WERI-Rb-1 (cell line): ENCODE results near the gene YIPF7.

Source experiments
- DNase-seq: peaks from one replicate; pipeline ENCODE4 v3.0.0-alpha.2; 2020
- H3K27ac ChIP-seq: fragments of 250-450 bp; sonication (Bioruptor Pico); 2 replicates; pipeline ENCODE4 v1.5.1; 2020; ENCODE audit warnings: mild to moderate bottlenecking, moderate library complexity
- H3K27me3 ChIP-seq: fragments of 250-450 bp; sonication (Bioruptor Pico); 2 replicates; pipeline ENCODE4 v1.5.1; 2021; ENCODE audit warnings: mild to moderate bottlenecking, low read depth, moderate library complexity; ENCODE audit not compliant: insufficient read depth, severe bottlenecking
- H3K36me3 ChIP-seq: fragments of 250-450 bp; sonication (Bioruptor Pico); 2 replicates; pipeline ENCODE4 v1.5.1; 2020; ENCODE audit warnings: mild to moderate bottlenecking, moderate library complexity
- H3K4me3 ChIP-seq: 2 replicates; pipeline ENCODE4 v1.5.1; 2011; ENCODE audit warnings: low read depth, mild to moderate bottlenecking, control low read depth, low read length
- H3K9me3 ChIP-seq: fragments of 250-450 bp; sonication (Bioruptor Pico); 2 replicates; pipeline ENCODE4 v1.5.1; 2021; ENCODE audit warnings: mild to moderate bottlenecking, moderate library complexity; ENCODE audit not compliant: severe bottlenecking
- CTCF ChIP-seq: IDR thresholded peaks from 2 replicates; pipeline ENCODE4 v1.5.1; 2011; ENCODE audit warnings: low read depth, mild to moderate bottlenecking, control low read depth, inconsistent platforms, low read length

Gene YIPF7

GRCh38 chr4:44668526-44668925 is 17.1 kb upstream of the YIPF7 start:
- no peak overlapping the region for H3K4me3 ChIP-seq
- H3K27ac ChIP-seq, result no peak overlapping the region
- H3K36me3 ChIP-seq, result no peaks in the 10 kb centered on the region
- no peak for TF ChIP-seq CTCF
- no peaks in the 10 kb centered on the region for H3K9me3 ChIP-seq
- no peak for DNase-seq
- H3K27me3 ChIP-seq, result no peaks in the 10 kb centered on the region

- no peak for DNase-seq
- Histone ChIP-seq H3K27ac (no peak overlapping the region), H3K9me3 (no peaks in the 10 kb centered on the region), H3K36me3 (no peaks in the 10 kb centered on the region), H3K27me3 (no peaks in the 10 kb centered on the region), H3K4me3 (no peak overlapping the region)
- no peak for TF ChIP-seq CTCF
Observed at GRCh38 chr4:44663539-44664263, 12.3 kb upstream of the YIPF7 start.

- Histone ChIP-seq H3K9me3 (no peaks in the 10 kb centered on the region), H3K27ac (no peak overlapping the region), H3K36me3 (no peaks in the 10 kb centered on the region), H3K4me3 (no peak overlapping the region), H3K27me3 (no peaks in the 10 kb centered on the region)
- DNase-seq, result no peak
- no peak for TF ChIP-seq CTCF
Observed at GRCh38 chr4:44662623-44663005, 11.2 kb upstream of the YIPF7 start.

- Histone ChIP-seq H3K9me3 (no peaks in the 10 kb centered on the region), H3K27me3 (no peaks in the 10 kb centered on the region)
- DNase-seq, result no peak
Observed at GRCh38 chr4:44661940-44662622, 10.7 kb upstream of the YIPF7 start.

GRCh38 chr4:44660396-44660795 is 9.0 kb upstream of the YIPF7 start:
- H3K27ac ChIP-seq, result no peak overlapping the region
- no peak for TF ChIP-seq CTCF

More at GRCh38 chr4:44661940-44662622, 10.7 kb upstream of the YIPF7 start:
- Histone ChIP-seq H3K27ac (no peak overlapping the region), H3K4me3 (no peak overlapping the region), H3K36me3 (no peaks in the 10 kb centered on the region)
- no peak for TF ChIP-seq CTCF

More at GRCh38 chr4:44660396-44660795, 9.0 kb upstream of the YIPF7 start:
- Histone ChIP-seq H3K36me3 (no peaks in the 10 kb centered on the region), H3K27me3 (no peaks in the 10 kb centered on the region), H3K4me3 (no peak overlapping the region), H3K9me3 (no peaks in the 10 kb centered on the region)
- no peak for DNase-seq
